Stimulated activated naive CD4-positive, alpha-beta T cell treated with Interleukin-2 at 50 U/mL for 16 hours (primary cell): ENCODE data around the gene VAMP8.
"Not testable (repeated sequence)": the region's sequence is repeated elsewhere in the genome, so short reads cannot be mapped to it uniquely, and the experiment has no call there.

ENCODE experiments used
- DNase-seq: peaks from one replicate; lab custom pipeline; 2025; lab: John Stamatoyannopoulos, UW

VAMP8 gene

DNA sequence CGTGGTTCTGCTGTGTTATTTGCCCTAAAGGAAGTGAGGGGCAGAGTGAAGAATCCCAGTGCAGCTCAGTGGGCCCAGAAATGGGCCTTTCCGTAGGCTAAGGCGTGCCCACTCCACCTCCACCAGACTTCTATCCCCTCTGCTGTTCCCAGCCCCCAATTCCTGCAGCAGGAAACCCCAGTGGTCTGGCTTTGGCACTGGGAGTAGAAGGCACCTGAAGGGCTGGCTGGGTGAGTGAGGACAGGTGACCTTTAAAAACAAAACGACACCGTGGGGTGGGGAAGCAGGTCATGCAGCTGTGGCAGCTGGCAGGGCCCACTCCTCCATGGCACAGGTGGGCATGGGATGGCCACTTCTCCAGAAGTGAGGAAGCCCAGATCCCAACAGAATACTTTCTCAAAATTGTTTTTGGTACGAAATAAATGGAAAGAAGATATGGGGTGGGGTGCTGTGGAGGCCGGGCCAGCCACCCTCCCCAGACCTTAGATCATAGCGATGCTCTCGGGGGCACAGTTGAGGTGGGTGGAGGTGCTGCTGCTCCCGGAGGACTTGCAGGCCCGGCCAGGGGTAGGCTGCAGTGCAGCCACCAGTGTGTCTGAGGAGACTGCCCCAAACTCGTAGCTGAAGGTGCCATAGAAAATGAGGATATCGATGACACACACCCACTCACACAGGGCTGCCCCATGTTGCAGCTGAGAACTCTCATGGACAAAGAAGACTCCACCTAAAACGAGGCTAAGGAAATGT is 21.4 kb downstream of the VAMP8 start:
- no peak for DNase-seq

DNA sequence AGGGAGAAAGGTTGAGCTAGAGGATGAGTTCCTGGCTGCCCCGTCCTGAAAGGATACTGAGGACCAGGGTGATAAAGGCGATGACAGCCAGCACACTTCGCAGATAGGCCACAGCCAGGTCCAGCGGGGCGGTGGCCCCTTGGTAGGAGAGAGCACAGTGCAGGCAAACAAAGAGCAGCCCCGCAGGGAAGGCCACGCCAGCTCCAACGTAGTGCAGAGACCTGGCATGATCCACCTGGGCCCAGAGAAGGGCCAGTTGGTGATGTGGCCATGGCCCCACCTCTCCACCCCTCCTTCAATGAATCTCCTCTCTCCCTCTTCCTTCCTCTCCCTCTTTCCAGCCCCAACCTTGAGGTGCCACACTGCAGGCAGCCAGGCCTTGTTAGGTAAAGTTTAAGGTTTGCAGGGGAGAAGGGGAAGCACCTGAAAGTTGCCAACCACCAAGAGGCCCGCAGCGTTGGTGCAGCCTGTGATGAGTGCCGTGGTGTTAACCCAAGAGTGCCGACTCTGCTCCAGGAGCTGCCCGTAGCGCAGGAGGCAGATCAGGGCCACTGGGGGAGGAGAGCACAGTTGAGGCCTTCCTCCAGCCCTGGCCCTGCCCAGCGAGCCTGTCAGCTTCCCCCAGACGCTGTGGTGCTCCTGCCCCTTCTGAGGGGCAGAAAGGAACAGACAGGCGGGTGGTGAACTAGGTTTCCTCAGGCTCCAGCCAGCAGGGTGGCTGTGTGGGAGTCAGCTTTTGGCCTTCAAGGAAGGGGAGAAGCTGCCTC is 22.3 kb downstream of the VAMP8 start:
- no peak for DNase-seq

DNA sequence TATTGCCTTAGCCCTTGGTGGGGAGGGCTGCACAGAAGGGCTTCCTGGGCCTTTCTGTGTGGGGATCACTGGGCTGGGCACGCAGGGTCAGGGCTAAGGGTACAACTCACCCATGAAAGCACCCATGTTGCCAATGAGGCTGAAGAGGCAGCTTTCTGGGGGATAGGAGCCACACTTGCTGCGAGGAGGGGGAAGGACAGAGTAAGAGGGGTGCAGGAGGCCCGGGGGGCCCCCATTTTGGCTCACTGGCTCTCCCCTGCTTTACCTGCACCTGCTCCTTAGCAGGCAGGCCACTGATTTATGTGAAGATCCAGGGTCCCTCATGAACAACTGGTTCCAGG is 22.8 kb downstream of the VAMP8 start:
- no peak for DNase-seq

DNA sequence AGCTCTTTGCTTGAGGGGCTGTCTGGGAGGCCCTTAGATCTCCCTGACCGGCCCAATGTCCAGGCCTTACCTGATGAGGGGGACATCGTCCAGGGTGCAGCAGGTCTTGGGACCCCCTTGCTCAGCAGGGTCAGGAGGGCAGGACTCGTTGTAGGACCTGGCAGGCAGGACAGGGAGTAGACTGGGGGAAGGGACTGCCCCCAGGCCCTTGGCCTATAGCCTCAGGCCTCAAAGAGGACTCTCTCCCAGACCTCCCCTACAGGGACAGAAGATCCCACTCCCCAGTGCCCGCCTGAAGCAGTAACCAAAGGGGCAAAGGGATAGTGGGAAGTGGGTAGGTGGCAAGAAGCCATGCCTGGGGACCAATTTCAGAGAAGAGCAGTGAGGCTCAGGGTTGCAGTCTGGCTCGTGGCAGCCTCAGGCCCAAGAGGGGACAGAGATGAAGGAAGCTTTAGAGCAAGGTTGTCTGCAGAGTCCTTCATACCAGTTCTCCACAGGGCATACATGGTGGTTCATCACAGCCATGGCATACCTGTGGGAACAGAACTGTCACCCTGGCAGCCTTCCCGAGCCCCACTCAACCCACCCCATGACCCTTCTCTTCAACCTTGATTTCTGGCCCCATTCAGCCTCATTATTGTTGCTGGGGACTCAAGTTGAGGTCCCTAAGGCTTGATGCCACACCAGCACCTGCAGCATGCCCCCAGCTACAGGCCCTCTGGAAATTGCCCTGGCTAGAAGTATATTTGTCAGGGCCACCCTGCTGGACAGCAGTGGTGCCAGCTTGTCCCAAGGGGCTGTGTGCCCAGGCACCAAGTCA is 23.8 kb downstream of the VAMP8 start:
- no peak for DNase-seq

DNA sequence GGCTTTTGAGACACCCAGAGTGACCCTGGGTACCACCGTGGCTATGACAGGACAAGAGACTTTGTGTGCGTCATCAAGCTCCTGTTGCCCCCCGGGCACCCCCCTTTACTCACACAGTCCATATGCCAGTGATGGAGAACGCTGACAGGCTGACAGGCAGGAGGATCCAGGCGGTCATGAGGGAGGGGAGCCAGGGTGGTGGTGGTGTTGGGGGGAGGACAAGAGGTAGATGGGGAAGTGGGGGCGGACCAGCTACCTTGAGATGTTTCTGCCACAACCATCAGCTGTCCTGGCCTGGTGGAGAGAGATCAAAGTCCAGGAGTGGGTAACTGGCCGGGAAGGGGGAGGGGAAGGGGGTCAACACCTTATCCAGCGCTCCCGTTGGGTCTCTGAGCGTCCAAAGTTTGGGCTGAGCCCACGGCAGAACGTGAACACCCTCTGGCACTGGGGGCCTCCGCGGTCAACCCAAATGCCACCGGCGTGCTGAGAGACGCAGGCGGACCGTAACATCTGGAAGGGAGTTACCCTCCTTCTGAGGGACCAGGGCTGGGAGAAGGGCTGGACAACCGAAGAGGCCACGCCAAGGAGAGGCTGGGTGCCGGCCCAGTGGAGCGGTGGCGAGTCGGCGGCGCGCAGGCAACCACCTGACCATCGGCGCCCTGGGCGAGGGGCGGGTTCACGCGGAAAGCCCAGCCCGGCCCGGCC is 24.5 kb downstream of the VAMP8 start:
- no peak for DNase-seq

DNA sequence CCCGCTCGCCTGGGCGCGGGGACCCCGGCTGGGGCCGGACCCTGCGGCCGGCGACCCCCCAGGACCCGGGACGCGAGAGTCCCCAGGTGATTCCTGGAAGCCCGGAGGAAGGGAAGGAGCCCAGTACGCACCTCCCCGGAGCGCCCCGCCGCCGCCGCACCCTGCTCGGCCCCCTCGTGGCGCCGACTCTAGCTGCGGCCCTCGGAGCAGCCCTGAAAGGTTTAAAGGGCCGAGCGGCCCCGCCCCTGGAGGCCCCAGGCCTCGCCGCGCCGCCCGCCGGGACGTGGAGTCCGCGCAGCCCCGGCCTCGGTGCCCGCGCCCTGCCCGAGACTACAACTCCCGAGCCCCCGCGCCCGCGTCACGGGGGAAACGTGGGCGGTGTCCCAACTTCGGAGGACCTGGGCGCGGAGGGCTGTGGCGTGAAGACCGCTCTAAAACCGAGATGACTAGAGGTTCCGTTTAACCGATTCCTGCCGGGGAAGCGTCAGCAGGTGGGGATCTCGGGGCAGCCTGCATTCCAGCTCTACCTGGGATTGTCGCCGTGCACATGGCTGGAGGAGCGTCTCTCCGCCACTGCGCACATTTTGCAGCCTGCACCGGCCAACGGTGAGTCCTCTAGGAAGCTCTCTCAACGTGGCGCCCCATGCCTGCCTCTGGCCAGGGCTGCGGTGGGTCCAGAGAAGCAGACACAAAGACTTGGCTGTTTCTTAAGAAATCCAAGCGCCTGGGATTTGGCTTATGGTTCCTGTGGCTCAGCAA is 25.3 kb downstream of the VAMP8 start, which contains the start of gene TMEM150A:
Gene TMEM150A, minus strand, starts transcription at position 223 of the 759 bp plus-strand sequence. CDS start 750 bp downstream, outside the sequence.
- peak; percentile 85 for DNase-seq

DNA sequence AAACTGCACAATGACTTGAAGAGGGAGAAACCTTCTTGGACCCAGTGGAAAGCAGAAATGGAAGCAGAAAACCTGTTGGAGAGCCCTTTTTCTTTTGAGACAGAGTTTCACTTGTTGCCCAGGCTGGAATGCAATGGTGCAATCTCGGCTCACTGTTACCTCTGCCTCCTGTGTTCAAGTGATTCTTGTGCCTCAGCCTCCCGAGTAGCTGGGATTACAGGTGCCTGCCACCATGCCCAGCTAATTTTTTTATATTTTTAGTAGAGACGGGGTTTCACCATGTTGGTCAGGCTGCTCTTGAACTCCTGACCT is 26.7 kb downstream of the VAMP8 start:
- DNase-seq, result not testable (repeated sequence)

DNA sequence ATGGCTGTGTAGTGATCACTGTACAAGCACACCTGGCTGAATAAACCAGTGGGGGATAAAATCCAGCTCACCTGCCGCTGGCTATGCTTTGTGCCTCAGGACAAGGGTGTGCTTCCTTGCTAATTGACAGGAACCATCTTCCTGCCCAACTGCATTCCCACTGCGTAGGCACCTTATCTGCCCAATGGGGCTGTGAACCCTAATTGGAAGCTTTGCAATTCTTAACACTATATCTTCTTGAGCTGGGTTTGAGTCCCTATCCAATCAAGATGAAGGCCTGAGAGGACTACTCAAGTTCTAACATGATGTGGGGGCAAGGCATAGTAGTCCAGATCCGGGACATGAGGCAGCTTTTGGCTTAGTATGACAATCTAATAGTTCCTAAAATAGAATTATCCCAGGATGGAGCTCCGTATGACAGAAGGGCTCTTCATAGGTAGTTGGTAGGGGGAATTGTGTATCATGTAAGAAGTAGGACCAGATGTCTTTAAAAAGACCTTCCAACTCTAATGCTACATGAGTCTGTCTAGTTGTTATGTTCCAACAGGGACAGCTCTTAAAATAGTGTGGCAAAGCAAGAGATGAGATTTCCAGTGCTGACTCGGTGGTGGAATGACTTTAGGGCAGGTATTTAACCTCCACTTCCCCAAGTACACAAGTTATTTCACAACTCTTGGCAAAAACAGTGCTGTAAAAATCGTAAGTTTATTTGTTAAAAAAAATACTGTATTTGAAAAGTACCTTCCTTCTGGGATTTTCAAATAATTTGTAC is 27.4 kb downstream of the VAMP8 start:
- no peak for DNase-seq

DNA sequence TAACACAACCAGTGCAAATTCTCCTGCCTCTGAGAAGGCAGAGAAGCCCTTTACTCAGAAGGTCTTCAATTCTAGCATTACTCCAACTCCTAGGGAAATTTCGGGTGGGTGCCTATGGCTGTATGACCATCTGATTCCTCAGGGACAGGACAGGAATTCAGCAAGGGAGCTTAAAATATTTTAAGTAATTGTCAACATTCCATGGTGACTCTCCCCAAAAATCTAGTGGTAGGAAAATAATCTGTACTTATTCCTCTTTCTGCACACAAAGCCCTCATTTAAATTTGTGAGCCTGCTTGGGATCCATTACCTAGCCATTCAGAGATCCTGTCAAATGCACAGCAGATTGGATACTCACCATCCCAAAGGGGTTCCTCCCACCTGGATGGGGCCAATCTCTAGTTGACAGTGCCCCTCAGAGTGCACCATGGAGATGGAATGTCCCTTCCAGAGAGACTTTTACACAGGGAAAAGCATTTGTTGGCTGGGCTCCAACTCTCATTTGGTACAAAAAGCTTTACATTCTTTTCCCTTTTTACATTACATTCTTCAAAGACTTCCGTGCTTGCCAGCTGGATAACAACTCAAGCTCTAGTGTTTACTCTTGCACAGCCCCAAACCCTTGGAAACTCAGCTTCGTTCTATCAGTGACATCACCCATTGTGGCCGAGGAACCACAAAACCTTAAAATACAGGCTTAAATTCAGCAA is 28.2 kb downstream of the VAMP8 start:
- no peak for DNase-seq

DNA sequence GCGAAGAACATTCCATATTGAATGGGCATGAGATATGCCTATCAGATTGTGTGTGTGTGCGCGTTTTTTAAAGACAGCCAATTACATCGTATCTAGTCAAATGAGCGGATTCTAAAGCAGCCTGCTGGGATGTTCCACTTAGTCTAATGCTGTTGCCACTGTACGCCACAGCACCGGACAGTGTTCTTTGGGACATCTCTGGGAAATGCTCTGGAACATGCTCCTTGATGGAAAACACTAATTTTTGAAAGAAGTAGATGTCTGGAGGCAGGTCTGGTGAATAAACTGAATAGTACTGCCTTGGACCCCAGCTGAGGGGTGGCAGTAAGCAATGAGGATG is 28.7 kb downstream of the VAMP8 start:
- DNase-seq, result no peak

DNA sequence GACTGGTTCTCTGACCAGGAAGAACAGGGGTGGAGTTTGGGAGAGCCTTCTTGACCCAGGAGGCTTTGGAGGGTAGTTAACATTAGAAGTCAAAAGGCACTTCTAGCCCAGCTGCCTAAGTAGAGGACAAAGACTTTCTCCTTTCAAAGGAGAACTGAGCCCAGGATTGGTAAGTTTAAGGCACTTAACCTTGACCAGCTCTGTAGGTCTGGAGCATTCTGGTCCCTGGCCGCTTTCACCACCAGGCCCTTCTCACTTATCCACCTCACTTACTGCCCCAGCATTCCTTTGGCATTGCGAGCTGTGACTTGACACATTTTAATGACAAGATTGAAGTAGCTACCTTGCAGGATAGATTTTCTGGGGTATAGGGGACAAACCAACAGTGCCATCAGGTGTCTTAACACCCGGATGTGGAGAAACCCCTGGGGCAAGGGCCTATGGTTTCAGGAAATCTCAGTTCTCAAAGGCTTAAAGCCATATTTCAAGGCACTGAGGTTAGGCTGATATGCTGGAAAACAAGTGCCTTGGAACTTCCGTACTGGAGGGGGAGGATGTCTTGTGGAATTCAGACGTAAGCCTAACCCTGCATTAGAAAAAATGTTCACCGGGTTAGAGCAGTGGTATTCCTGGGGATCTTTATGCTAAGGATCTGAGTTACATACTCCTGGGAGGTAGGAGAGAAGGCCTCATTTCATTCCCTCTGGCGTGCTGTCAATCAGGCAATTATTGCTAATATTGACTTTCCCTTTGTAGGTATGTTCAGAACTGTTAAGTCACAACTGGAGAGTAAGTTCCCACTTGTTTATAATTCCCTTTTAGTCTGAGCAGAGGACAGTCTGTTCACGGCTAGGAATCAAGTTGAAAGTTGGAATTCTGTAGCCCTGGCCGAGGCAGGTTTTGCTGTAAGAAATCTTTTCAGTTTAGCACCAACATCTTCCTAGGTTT is 30.2 kb downstream of the VAMP8 start:
- no peak for DNase-seq

DNA sequence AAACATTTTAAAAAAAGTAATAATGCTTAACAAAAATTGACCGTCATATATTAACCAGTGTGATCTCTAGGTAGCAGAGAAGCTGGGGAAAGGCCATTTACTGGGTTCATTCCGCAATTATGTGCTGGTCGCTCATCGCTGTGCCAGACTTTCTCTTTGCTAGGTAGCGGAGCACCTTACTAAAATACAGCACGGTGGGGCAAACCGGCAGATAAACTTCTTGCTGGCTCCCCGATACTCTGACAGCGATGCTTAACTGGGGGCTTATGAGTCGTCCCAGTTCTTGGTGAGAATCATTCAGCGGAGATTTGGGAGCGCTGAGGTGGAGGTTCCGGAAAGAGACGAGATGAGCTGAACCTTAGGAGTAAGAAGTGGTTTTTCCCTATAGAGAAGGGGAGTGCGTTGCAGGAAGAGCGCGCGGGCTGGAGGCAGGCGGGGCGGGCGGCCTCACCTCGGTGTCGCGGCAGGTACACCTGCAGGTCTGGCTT is 33.9 kb downstream of the VAMP8 start:
- no peak for DNase-seq

DNA sequence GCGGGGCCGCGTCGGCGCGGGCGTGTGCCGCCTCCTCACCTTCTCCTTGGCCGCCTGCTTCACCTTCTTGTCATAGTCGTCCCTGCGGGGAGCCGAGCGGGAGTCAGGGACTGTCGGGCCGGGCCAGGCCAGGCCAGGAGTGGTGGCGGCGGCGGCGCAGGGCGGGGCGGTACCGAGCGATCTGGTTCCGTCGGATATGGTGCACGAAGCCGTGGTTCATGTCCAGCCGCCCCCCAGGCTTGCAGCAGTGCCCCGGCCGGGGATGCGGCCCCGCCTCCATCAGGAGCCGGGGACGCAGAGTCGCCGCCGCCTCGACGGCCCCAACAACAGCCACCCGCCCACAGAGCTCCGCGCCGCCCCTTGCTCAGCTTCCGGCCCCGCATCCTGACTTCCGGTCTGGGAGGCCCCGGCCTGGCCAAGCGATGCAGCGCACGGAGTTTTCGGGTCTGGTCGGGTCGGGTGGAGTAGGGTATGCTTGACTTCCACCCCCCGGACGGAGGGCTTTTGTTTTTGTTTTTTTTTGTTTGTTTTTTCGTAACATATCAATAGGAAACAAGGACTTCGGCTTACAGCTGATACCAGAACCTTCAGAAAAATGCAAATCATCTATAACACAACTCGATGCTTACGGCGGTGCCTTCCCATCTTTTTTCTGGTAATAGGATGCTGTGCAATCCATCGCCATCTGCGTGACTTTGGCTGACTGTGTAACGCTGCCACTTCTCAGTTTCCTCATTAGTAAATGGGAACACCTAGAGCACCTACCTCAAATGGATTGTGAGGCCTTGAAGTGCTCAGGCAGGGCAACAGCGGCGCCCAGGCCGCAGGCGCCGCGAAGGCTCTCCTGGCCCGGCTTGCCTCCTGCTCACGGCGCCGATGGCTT is 34.6 kb downstream of the VAMP8 start, which contains the start of gene C2orf68:
Gene C2orf68, minus strand, starts transcription at position 362 of the 883 bp plus-strand sequence. Its CDS starts 82 bp downstream, at position 280.
- DNase-seq, result peak; percentile 87

DNA sequence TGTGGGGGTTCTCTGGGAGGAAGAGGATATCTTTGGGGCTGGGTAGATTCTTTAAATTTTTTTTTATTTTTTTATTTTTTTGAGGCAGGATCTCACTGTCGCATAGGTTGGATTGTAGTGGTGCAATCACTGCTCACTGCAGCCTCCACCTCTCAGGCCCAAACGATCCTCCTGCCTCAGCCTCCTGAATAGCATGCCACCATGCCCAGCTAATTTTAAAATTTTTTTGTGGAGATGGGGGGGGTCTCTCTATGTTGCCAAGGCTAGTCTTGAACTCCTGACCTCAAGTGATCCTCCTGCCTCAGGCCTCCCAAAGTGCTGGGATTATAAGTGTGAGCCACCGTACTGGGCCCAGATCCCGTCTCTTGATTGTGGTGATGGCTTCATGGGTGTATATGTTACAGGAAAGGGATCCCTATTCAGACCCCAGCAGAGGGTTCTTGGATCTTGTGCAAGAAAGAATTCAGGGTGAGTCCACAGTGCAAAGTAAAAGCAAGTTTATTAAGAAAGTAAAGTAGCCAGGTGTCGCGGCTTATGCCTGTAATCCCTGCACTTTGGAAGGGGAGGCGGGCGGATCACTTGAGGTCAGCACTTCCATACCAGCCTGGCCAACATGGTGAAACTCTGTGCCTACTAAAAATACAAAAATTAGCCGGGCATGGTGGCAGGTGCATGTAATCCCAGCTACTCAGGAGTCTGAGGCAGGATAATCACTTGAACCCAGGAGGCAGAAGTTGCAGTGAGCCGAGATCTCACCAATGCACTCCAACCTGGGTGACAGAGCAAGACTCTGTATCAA is 36.5 kb downstream of the VAMP8 start:
- DNase-seq, result no peak

DNA sequence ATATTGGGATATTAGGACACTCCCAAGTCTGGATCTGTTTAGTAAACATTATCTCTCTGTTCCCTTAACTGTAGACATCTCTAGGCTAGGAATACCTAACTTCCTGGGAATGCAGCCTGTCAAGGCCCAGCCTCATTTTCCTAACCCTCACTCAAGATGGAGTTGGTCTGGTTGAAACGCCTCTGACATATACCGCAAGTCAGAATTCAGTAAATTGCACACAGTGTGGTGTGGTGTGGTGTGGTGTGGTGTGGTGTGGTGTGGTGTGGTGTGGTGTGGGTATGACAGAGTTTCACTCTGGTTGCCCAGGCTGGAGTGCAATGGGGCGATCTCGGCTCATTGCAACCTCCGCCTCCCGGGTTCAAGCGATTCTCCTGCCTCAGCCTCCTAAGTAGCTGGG is 37.4 kb downstream of the VAMP8 start:
- not testable (repeated sequence) for DNase-seq

DNA sequence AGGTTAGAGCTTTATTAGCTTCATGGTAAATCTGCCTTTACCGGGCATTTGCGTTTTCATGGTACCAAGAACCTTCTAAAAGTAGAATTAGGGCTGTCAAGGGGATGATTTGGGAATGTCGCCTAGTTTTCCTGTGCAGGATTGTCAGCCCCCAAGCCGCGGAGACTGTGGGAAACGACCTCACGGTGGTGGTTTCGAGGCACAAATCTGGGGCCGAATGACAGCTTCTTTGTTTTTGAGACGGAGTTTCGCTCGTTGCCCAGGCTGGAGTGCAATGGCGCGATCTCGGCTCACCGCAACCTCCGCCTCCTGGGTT is 38.0 kb downstream of the VAMP8 start:
- DNase-seq, result no peak

DNA sequence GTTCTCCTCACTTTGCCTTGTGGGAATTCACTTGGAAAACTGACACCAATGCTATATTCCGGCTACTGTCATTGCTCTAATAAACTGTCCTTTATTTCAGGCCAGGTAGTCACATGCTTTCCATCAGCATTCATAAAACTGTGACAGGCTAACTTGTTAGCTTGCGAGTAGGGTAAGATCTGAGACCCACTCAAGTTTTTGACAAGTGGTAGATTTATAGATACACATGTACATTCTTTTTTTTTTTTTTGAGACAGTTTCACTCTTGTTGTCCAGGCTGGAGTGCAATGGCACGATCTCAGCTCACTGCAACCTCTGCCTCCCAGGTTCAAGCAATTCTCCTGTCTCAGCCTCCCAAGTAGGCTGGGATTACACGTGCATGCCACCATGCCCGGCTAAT is 40.3 kb downstream of the VAMP8 start:
- not testable (repeated sequence) for DNase-seq
